Caco-2 (cell line): ENCODE measurements around the gene ADAD1. TPM values are rescaled to one million over a fixed set of nuclear protein-coding genes. Genes with fewer than 3 reads are reported as not detected.

Source experiments
- BruUV-seq: library from RNA; stranded (reverse); fragments of 400-500 nt; replicated peaks from 2 replicates; lab custom pipeline; 2021; lab: Mats Ljungman, UMichigan
- CTCF ChIA-PET: fragments of 300-600 bp; sonication (Branson Sonifier 250); formaldehyde crosslinking; loops from one replicate; lab custom pipeline; 2022; ENCODE audit warnings: antibody characterized with exemption; lab: Charles Lee
- POLR2A ChIA-PET: fragments of 300-600 bp; sonication (Branson Sonifier 250); formaldehyde crosslinking; loops from one replicate; lab custom pipeline; 2022; ENCODE audit warnings: antibody characterized with exemption; lab: Charles Lee
- DNase-seq, 2 experiments: peaks; one replicate each; pipeline versions ENCODE4 v3.0.0 to v3.0.0-alpha.2; 2020 to 2022
- H3K27me3 ChIP-seq: replicated peaks from 2 replicates; pipeline ENCODE4 v1.6.0; 2011; ENCODE audit warnings: low read length; ENCODE audit not compliant: control insufficient read depth, insufficient read depth
- H3K36me3 ChIP-seq: 2 replicates; pipeline ENCODE4 v1.5.1; 2011; ENCODE audit warnings: low read length; ENCODE audit not compliant: control insufficient read depth, insufficient read depth
- H3K4me1 ChIP-seq: fragments of 250-450 bp; sonication (Bioruptor Pico); 2 replicates; pipeline ENCODE4 v1.5.1; 2020; ENCODE audit warnings: mild to moderate bottlenecking
- H3K4me3 ChIP-seq: 2 replicates; pipeline ENCODE4 v1.5.1; 2011; ENCODE audit warnings: low read depth, mild to moderate bottlenecking, control low read depth, low read length
- H3K9me3 ChIP-seq: fragments of 250-450 bp; sonication (Bioruptor Pico); 2 replicates; pipeline ENCODE4 v1.5.1; 2020; ENCODE audit warnings: mild to moderate bottlenecking, moderate library complexity
- H3K27ac Mint-ChIP-seq: one replicate; pipeline ENCODE4 v1.8.0; 2022; ENCODE audit warnings: mixed read lengths; ENCODE audit not compliant: unreplicated experiment
- H3K27me3 Mint-ChIP-seq: one replicate; pipeline ENCODE4 v1.8.0; 2022; ENCODE audit warnings: mixed read lengths; ENCODE audit not compliant: insufficient read depth, unreplicated experiment
- H3K36me3 Mint-ChIP-seq: one replicate; pipeline ENCODE4 v1.8.0; 2022; ENCODE audit warnings: mild to moderate bottlenecking, mixed read lengths; ENCODE audit not compliant: insufficient read depth, unreplicated experiment
- H3K4me1 Mint-ChIP-seq: one replicate; pipeline ENCODE4 v1.8.0; 2022; ENCODE audit warnings: low read depth, mixed read lengths; ENCODE audit not compliant: unreplicated experiment
- H3K4me3 Mint-ChIP-seq: one replicate; pipeline ENCODE4 v1.8.0; 2022; ENCODE audit warnings: mild to moderate bottlenecking, moderate library complexity, mixed read lengths; ENCODE audit not compliant: unreplicated experiment
- H3K9me3 Mint-ChIP-seq: one replicate; pipeline ENCODE4 v1.8.0; 2022; ENCODE audit warnings: mixed read lengths; ENCODE audit not compliant: unreplicated experiment
- CTCF ChIP-seq, 2 experiments: fragments of 200-600 bp in 1 of 2; IDR thresholded peaks; 1 replicate in 1 of 2; 2 replicates in 1 of 2; pipeline versions ENCODE4 v1.5.1 to v1.8.0; 2011 to 2022; ENCODE audit warnings: antibody characterized with exemption in 1 of 2, control low read depth in 1 of 2, inconsistent platforms in 1 of 2, low read depth in 1 of 2, low read length in 1 of 2, mild to moderate bottlenecking in 1 of 2, moderate library complexity in 1 of 2; ENCODE audit not compliant: insufficient read depth in 1 of 2, severe bottlenecking in 1 of 2, unreplicated experiment in 1 of 2
- intact Hi-C: fragments of 100-400 bp; cut with micrococcal nuclease; formaldehyde crosslinking; loops from one replicate; pipeline ENCODE4 v1.10.0; 2022; ENCODE audit not compliant: unreplicated experiment
- total RNA-seq: library from RNA; stranded (reverse); gene quantifications from 2 replicates; pipeline ENCODE4 v1.2.3, GENCODE V29; 2022

The ADAD1 gene
- total RNA-seq, 1 experiment from 2014 or later = not detected

GRCh38 chr4:122379239-122379638, 428 bp downstream of the ADAD1 start:
- no peaks in the 10 kb centered on the region for H3K27me3 Mint-ChIP-seq
- no TSS peak for BruUV-seq
- no peak for TF ChIP-seq CTCF (IDR thresholded peaks at IDR 0.05; ENCODE audit: insufficient read depth in 1 of 2, low read depth in 1 of 2, low read length in 1 of 2, severe bottlenecking in 1 of 2, unreplicated experiment in 1 of 2)

GRCh38 chr4:122383341-122383740, 4.5 kb downstream of the ADAD1 start:
- H3K27me3 ChIP-seq = no peaks in the 10 kb centered on the region
- Mint-ChIP-seq H3K27ac (no peak overlapping the region), H3K4me3 (no peak overlapping the region), H3K27me3 (no peaks in the 10 kb centered on the region), H3K36me3 (no peaks in the 10 kb centered on the region), H3K4me1 (no peaks in the 10 kb centered on the region), H3K9me3 (peaks cover 7% of the 10 kb centered on the region)
- no peak overlapping the region for H3K4me3 ChIP-seq
- H3K9me3 ChIP-seq = no peaks in the 10 kb centered on the region
- H3K4me1 ChIP-seq = no peaks in the 10 kb centered on the region
- intact Hi-C loops = loop anchor here (10.0 kb wide), 1 partner anchor 191 kb away; no protein-coding TSS in a partner anchor
- DNase-seq = no peak
- no TSS peak for BruUV-seq
- TF ChIP-seq CTCF (IDR thresholded peaks at IDR 0.05; ENCODE audit: insufficient read depth in 1 of 2, low read depth in 1 of 2, low read length in 1 of 2, severe bottlenecking in 1 of 2, unreplicated experiment in 1 of 2) = no peak
- ChIA-PET POLR2A (no interaction called here), CTCF (no interaction called here)
- no peaks in the 10 kb centered on the region for H3K36me3 ChIP-seq

More at GRCh38 chr4:122379239-122379638, 428 bp downstream of the ADAD1 start:
- Histone ChIP-seq H3K36me3 (no peaks in the 10 kb centered on the region), H3K4me1 (no peaks in the 10 kb centered on the region), H3K9me3 (no peaks in the 10 kb centered on the region), H3K27me3 (no peaks in the 10 kb centered on the region), H3K4me3 (no peak overlapping the region)
- Mint-ChIP-seq H3K4me1 (no peaks in the 10 kb centered on the region), H3K4me3 (no peak overlapping the region), H3K27ac (no peak overlapping the region), H3K9me3 (peaks cover 6% of the 10 kb centered on the region), H3K36me3 (no peaks in the 10 kb centered on the region)
- intact Hi-C loops = no loop called here
- DNase-seq = no peak
- ChIA-PET POLR2A (no interaction called here), CTCF (no interaction called here)

- H3K36me3 ChIP-seq = no peaks in the 10 kb centered on the region
- H3K36me3 Mint-ChIP-seq = no peaks in the 10 kb centered on the region
- no peak overlapping the region for H3K27ac Mint-ChIP-seq
- BruUV-seq = no TSS peak
- H3K4me3 Mint-ChIP-seq = no peak overlapping the region
- no peak for TF ChIP-seq CTCF (IDR thresholded peaks at IDR 0.05; ENCODE audit: insufficient read depth in 1 of 2, low read depth in 1 of 2, low read length in 1 of 2, severe bottlenecking in 1 of 2, unreplicated experiment in 1 of 2)
- intact Hi-C loops = loop anchor here (10.0 kb wide), 1 partner anchor 191 kb away; no protein-coding TSS in a partner anchor
- H3K4me3 ChIP-seq = no peak overlapping the region
- H3K27me3 ChIP-seq = no peaks in the 10 kb centered on the region
- POLR2A ChIA-PET = no interaction called here
- H3K9me3 ChIP-seq = no peaks in the 10 kb centered on the region
- no peaks in the 10 kb centered on the region for H3K4me1 Mint-ChIP-seq
- no peak for DNase-seq
- peaks cover 16% of the 10 kb centered on the region for H3K9me3 Mint-ChIP-seq
- no peaks in the 10 kb centered on the region for H3K4me1 ChIP-seq
- H3K27me3 Mint-ChIP-seq = no peaks in the 10 kb centered on the region
- CTCF ChIA-PET = no interaction called here
These were observed 5.4 kb downstream of the ADAD1 start for GRCh38 chr4:122384245-122384644.
